Sigmoid colon (tissue), 4 donors: ENCODE results near the gene CISD3.

Experiments used
- CTCF ChIP-seq, 4 experiments: fragments of 450-650 bp in 3 of 4; fragments of 200-600 bp in 1 of 4; IDR thresholded peaks; one replicate each; pipeline ENCODE4 v1.5.1; 2016 to 2019; ENCODE audit warnings: antibody characterized with exemption in 4 of 4, mild to moderate bottlenecking in 3 of 4, moderate library complexity in 2 of 4
- EP300 ChIP-seq, 4 donors: sonication (generic); formaldehyde crosslinking; IDR thresholded peaks; one replicate each; pipeline ENCODE4 v1.6.1; 2017; ENCODE audit warnings: antibody characterized with exemption in 4 of 4
- POLR2A ChIP-seq, 2 donors: fragments of 450-650 bp; IDR thresholded peaks; one replicate each; pipeline ENCODE4 v1.6.1; 2016; ENCODE audit warnings: antibody characterized with exemption in 2 of 2, mild to moderate bottlenecking in 2 of 2, moderate library complexity in 2 of 2
- POLR2AphosphoS5 ChIP-seq, 4 donors: sonication (generic); formaldehyde crosslinking; IDR thresholded peaks; one replicate each; pipeline ENCODE4 v1.6.1; 2017; ENCODE audit warnings: antibody characterized with exemption in 4 of 4

- TF ChIP-seq CTCF (IDR thresholded peaks at IDR 0.05), result no peak
- TF ChIP-seq POLR2AphosphoS5 (IDR thresholded peaks at IDR 0.05), result no peak
- TF ChIP-seq POLR2A (IDR thresholded peaks at IDR 0.05), result no peak
- no peak for TF ChIP-seq EP300 (IDR thresholded peaks at IDR 0.05)
Measured at GRCh38 chr17:38725066-38725465, 5.1 kb upstream of the CISD3 start.
